Activated naive CD8-positive, alpha-beta T cell treated with anti-CD3 and anti-CD28 coated beads for 36 hours (primary cell): Measurements from ENCODE around the gene CBLL2. TPM values are rescaled to one million over a fixed set of nuclear protein-coding genes. Genes with fewer than 3 reads are reported as not detected.

Source experiments
- DNase-seq: peaks from one replicate; pipeline ENCODE4 v3.0.0; 2021
- H3K27ac Mint-ChIP-seq: one replicate; pipeline ENCODE4 v1.8.0; 2022; ENCODE audit warnings: mild to moderate bottlenecking, moderate library complexity, mixed read lengths
- H3K27me3 Mint-ChIP-seq: one replicate; pipeline ENCODE4 v1.8.0; 2022; ENCODE audit warnings: mild to moderate bottlenecking, mixed read lengths
- H3K36me3 Mint-ChIP-seq: one replicate; pipeline ENCODE4 v1.8.0; 2021; ENCODE audit warnings: mild to moderate bottlenecking, mixed read lengths
- H3K4me1 Mint-ChIP-seq: one replicate; pipeline ENCODE4 v1.8.0; 2021; ENCODE audit warnings: mixed read lengths
- H3K4me3 Mint-ChIP-seq: one replicate; pipeline ENCODE4 v1.8.0; 2022; ENCODE audit warnings: mild to moderate bottlenecking, moderate library complexity, mixed read lengths
- H3K9me3 Mint-ChIP-seq: one replicate; pipeline ENCODE4 v1.8.0; 2022; ENCODE audit warnings: mixed read lengths
- total RNA-seq, 2 experiments: library from RNA; stranded (reverse); gene quantifications; one replicate each; pipeline ENCODE4 v1.2.3, GENCODE V29; 2021

The CBLL2 gene
- total RNA-seq, 2 experiments from 2014 or later, result not detected

DNA sequence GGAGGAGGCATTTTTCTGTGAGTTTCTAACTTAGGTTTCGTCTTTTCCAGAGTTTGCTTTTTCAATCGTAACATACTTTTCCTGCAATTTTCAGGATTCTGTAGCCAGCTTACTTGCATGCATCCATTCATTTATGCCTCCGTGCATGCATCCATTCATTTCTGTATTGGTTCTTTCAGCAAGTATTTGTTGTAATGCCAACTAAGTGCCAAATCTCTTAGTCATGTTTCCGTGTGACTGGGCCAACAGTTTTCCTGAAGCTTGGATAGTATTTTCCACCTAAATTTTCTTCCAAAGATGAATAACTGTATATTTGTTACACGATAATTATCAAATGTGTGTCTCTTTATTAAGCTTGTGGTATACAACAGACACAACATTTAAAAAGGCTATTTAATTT is 41.5 kb downstream of the CBLL2 start:
- Mint-ChIP-seq H3K36me3 (no peaks in the 10 kb centered on the region), H3K4me1 (no peaks in the 10 kb centered on the region), H3K27me3 (peaks cover 8% of the 10 kb centered on the region), H3K4me3 (no peak overlapping the region), H3K9me3 (no peaks in the 10 kb centered on the region), H3K27ac (no peak overlapping the region)
- DNase-seq, result no peak

DNA sequence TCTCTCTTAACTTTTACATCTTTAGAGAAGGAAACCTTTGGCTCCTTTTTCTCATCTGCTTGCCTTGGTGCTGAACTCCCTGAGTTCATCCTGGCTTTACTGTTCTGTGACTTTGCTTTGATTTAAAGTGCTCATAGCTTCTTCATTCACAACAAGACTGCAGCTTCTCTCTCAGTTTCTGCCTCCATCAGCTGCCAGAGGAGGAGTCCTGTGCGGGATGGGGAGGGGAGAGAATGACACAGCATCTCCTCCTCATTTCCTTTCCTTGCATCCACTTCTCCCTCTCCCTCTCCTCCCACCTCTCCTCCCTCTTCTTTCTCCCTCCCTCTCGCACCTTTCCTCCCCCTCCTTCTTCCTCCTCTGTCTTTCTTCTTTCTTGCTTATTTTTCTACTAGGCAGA is 42.0 kb downstream of the CBLL2 start:
- no peak overlapping the region for H3K27ac Mint-ChIP-seq
- no peaks in the 10 kb centered on the region for H3K4me1 Mint-ChIP-seq
- no peak overlapping the region for H3K4me3 Mint-ChIP-seq
- no peaks in the 10 kb centered on the region for H3K9me3 Mint-ChIP-seq
- no peak for DNase-seq
- H3K36me3 Mint-ChIP-seq, result no peaks in the 10 kb centered on the region
- peaks cover 8% of the 10 kb centered on the region for H3K27me3 Mint-ChIP-seq

DNA sequence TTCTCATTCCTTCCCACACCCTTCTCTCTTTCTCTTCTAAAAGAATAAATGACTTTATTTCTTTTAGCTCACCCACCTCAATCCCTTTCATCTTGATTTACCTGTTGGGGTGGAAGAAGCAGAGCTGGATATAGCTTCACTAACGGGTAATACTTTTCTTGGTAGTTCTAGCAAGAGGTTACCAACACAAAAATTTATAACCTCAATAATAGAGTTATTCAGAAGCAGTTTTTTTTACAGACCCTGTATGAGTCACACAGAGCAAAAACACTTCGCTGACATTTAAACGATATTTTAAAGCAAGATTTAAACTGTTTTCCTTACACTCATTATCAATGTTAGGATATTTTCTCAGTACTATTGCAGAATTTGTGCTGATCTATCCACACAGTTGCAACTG is 42.4 kb downstream of the CBLL2 start:
- Mint-ChIP-seq H3K9me3 (no peaks in the 10 kb centered on the region), H3K4me3 (no peak overlapping the region), H3K36me3 (no peaks in the 10 kb centered on the region), H3K27me3 (peaks cover 8% of the 10 kb centered on the region), H3K27ac (no peak overlapping the region), H3K4me1 (no peaks in the 10 kb centered on the region)
- no peak for DNase-seq

DNA sequence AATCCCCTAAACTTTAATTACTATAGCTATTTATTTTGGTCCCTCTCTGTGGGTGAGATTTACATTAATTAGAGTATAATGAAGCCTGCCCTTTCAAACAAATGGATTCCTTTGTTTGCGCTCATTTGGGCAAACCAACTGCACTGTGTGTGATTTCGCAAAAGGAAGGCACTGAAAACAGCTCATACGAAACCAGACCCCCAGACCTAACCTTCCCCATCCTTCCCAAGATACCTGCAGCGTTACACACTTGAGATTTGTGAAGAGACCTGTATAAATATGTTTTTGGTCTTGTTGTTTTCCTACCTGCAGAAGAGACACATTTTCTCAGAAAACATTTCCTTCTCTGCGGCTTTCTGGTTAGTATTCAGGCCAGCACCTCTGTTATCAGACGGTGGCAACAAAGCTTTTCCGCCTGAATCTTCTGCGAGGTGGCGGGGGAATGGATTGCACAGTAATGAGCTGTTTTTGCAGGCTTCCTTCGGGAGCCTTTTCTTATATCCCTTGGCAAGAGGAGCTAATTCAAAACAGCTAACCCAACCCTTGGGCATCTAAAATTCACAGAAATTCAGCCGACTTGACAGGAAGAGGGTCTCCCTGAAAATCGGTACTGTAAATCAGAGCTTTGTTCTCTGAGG is 47.6 kb downstream of the CBLL2 start:
- Mint-ChIP-seq H3K27me3 (peaks cover 4% of the 10 kb centered on the region), H3K27ac (no peak overlapping the region), H3K4me3 (no peak overlapping the region), H3K4me1 (no peaks in the 10 kb centered on the region), H3K36me3 (no peaks in the 10 kb centered on the region), H3K9me3 (no peaks in the 10 kb centered on the region)
- no peak for DNase-seq

DNA sequence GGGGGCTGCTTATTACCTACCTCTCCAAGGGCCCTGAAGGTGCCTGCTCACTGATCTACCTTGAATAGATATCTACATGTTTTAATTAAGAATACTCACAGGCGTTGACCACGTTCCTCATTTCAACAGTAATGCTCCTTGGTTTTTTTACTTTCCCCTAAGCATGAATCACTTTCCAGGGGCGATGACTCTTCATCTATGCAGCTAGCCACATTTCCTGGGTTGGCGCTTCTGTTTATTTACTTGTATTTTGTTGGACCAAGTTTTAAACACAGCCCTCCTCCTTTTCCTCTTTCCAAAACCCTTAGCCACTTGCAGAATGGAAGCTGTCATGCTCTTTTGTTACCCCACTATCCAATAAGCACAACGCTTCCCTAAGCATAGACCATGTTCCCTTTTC is 50.8 kb downstream of the CBLL2 start:
- Mint-ChIP-seq H3K27ac (no peak overlapping the region), H3K27me3 (peaks cover 9% of the 10 kb centered on the region), H3K4me1 (no peaks in the 10 kb centered on the region), H3K4me3 (no peak overlapping the region), H3K9me3 (peaks cover 3% of the 10 kb centered on the region), H3K36me3 (no peaks in the 10 kb centered on the region)
- DNase-seq, result no peak

Other genes with a start within 250 kb of the CBLL2 start
- 10 to 100 TPM; 22.3 to 22.4 TPM for gene PHEX, start 240.6 kb upstream of the CBLL2 start, total RNA-seq